ENCODE results near the gene CACNA1S. TPM values are rescaled to one million over a fixed set of nuclear protein-coding genes. Genes with fewer than 3 reads are reported as not detected.

CACNA1S gene
- total RNA-seq, 1 donor from 2014 or later: not detected

DNA sequence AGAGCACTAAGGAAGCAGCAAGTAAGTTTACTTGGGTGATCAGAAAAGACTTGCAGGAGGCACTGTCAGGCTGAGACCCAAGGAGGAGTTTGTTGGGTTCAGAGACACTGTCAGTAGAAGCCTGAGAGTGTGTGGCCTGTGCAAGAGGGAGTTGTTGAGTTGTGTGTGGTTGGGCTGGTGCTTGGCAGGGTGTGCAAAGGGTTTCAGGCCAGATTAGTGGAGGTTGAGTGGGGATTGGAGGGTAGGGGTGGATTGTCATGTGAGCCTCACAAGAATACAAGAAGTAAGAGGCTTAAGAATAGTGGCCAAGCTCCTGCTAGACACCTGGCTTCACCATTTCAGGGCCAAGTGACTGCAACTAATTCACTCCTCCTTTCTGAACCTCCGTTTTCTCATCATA lies 79.8 kb downstream of the CACNA1S start:
- H3K9ac ChIP-seq (ENCODE audit: low read length): no peak overlapping the region
- peaks cover 6% of the 10 kb centered on the region for H3K9me3 Mint-ChIP-seq (ENCODE audit: unreplicated experiment)
- no peaks in the 10 kb centered on the region for H3K9me3 ChIP-seq (ENCODE audit: insufficient read depth, low read depth, low read length)
- H3K36me3 Mint-ChIP-seq (ENCODE audit: low read depth, unreplicated experiment): no peaks in the 10 kb centered on the region
- H3K4me3 ChIP-seq (ENCODE audit: insufficient read depth, low read depth, low read length): no peak overlapping the region
- no peak for DNase-seq (ENCODE audit: low read depth)
- TF ChIP-seq EZH2 (IDR thresholded peaks at IDR 0.05; ENCODE audit: insufficient read depth, low read length): no peak
- TF ChIP-seq, protein P1, sequence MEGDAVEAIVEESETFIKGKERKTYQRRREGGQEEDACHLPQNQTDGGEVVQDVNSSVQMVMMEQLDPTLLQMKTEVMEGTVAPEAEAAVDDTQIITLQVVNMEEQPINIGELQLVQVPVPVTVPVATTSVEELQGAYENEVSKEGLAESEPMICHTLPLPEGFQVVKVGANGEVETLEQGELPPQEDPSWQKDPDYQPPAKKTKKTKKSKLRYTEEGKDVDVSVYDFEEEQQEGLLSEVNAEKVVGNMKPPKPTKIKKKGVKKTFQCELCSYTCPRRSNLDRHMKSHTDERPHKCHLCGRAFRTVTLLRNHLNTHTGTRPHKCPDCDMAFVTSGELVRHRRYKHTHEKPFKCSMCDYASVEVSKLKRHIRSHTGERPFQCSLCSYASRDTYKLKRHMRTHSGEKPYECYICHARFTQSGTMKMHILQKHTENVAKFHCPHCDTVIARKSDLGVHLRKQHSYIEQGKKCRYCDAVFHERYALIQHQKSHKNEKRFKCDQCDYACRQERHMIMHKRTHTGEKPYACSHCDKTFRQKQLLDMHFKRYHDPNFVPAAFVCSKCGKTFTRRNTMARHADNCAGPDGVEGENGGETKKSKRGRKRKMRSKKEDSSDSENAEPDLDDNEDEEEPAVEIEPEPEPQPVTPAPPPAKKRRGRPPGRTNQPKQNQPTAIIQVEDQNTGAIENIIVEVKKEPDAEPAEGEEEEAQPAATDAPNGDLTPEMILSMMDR (IDR thresholded peaks at IDR 0.05; ENCODE audit: insufficient read depth, low read depth, low read length): no peak
- no peak overlapping the region for H3K4me2 ChIP-seq (ENCODE audit: low read length)
- no peaks in the 10 kb centered on the region for H3K4me1 Mint-ChIP-seq (ENCODE audit: low read depth, unreplicated experiment)
- no peaks in the 10 kb centered on the region for H3K4me1 ChIP-seq (ENCODE audit: insufficient read depth, low read length)
- no peak overlapping the region for H3K27ac ChIP-seq (ENCODE audit: low read depth, low read length)
- no peaks in the 10 kb centered on the region for H3K36me3 ChIP-seq (ENCODE audit: insufficient read depth, low read length)
- peaks cover 11% of the 10 kb centered on the region for H3K27me3 ChIP-seq (ENCODE audit: insufficient read depth, low read length)
- no peak for FAIRE-seq
- peaks cover 32% of the 10 kb centered on the region for H3K27me3 Mint-ChIP-seq (ENCODE audit: low read depth, unreplicated experiment)
- no peaks in the 10 kb centered on the region for H4K20me1 ChIP-seq (ENCODE audit: insufficient read depth, low read length)
- H3K27ac Mint-ChIP-seq (ENCODE audit: unreplicated experiment): no peak overlapping the region
- no peaks in the 10 kb centered on the region for H3K79me2 ChIP-seq (ENCODE audit: insufficient read depth, low read length)
- no peak overlapping the region for H3K4me3 Mint-ChIP-seq (ENCODE audit: unreplicated experiment)
- no peak overlapping the region for H2AFZ ChIP-seq (ENCODE audit: low read depth, low read length)

DNA sequence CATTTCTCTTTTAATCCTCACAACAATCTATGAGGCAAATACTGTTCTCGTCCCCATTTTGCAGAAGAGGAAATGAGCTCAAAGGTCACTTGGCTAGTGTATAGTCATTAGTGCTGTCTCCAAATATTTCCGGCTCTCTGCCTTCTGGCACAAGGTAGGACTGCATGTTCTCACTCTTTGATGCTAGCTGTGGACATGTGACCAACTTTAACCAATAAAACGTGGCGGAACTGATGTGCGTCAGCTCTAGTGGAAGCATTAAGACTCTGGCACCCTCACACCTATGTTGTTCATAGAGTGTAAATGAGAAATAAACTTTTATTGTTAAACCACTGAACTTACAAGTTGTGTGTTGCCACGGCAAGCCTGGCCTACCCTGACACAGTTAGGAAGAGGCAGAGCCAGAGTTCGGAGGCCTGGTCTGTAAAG lies 83.8 kb downstream of the CACNA1S start:
- H2AFZ ChIP-seq (ENCODE audit: low read depth, low read length): no peak overlapping the region
- no peaks in the 10 kb centered on the region for H3K9me3 ChIP-seq (ENCODE audit: insufficient read depth, low read depth, low read length)
- H3K36me3 ChIP-seq (ENCODE audit: insufficient read depth, low read length): no peaks in the 10 kb centered on the region
- no peaks in the 10 kb centered on the region for H4K20me1 ChIP-seq (ENCODE audit: insufficient read depth, low read length)
- H3K36me3 Mint-ChIP-seq (ENCODE audit: low read depth, unreplicated experiment): no peaks in the 10 kb centered on the region
- FAIRE-seq (no peak), DNase-seq (ENCODE audit: low read depth) (no peak)
- peaks cover 24% of the 10 kb centered on the region for H3K27me3 Mint-ChIP-seq (ENCODE audit: low read depth, unreplicated experiment)
- no peak overlapping the region for H3K9ac ChIP-seq (ENCODE audit: low read length)
- H3K27me3 ChIP-seq (ENCODE audit: insufficient read depth, low read length): no peaks in the 10 kb centered on the region
- peaks cover 6% of the 10 kb centered on the region for H3K9me3 Mint-ChIP-seq (ENCODE audit: unreplicated experiment)
- no peak overlapping the region for H3K4me3 Mint-ChIP-seq (ENCODE audit: unreplicated experiment)
- H3K4me3 ChIP-seq (ENCODE audit: insufficient read depth, low read depth, low read length): no peak overlapping the region
- H3K27ac ChIP-seq (ENCODE audit: low read depth, low read length): no peak overlapping the region
- peaks cover 13% of the 10 kb centered on the region for H3K4me1 ChIP-seq (ENCODE audit: insufficient read depth, low read length)
- peaks cover 24% of the 10 kb centered on the region for H3K4me1 Mint-ChIP-seq (ENCODE audit: low read depth, unreplicated experiment)
- H3K27ac Mint-ChIP-seq (ENCODE audit: unreplicated experiment): no peak overlapping the region
- no peak overlapping the region for H3K4me2 ChIP-seq (ENCODE audit: low read length)
- TF ChIP-seq, protein P1 (IDR thresholded peaks at IDR 0.05; ENCODE audit: insufficient read depth, low read depth, low read length): no peak
- TF ChIP-seq EZH2 (IDR thresholded peaks at IDR 0.05; ENCODE audit: insufficient read depth, low read length): no peak
- no peaks in the 10 kb centered on the region for H3K79me2 ChIP-seq (ENCODE audit: insufficient read depth, low read length)

DNA sequence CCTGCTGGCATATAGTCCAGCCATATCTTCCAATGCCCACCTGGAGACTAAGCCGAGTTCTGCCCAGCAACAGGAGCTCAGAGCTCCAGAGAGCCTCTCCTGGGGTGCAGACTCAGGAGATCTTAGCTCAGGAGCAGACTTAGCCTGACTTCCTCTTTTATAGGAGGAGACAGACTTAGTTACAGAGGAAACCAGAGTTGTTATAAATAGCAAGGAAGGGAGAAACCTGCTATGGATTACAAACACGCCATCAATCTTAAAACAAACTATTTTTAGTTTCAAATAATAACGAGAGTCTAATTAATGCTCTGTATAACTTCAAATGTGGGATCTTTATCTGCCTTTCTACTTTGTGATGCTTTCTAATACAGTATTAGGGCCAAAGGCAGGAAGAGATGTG lies 85.4 kb downstream of the CACNA1S start:
- no peak overlapping the region for H3K4me2 ChIP-seq (ENCODE audit: low read length)
- H3K9ac ChIP-seq (ENCODE audit: low read length): no peak overlapping the region
- no peak overlapping the region for H3K27ac ChIP-seq (ENCODE audit: low read depth, low read length)
- H3K36me3 Mint-ChIP-seq (ENCODE audit: low read depth, unreplicated experiment): no peaks in the 10 kb centered on the region
- no peak overlapping the region for H3K4me3 ChIP-seq (ENCODE audit: insufficient read depth, low read depth, low read length)
- H3K4me3 Mint-ChIP-seq (ENCODE audit: unreplicated experiment): no peak overlapping the region
- H3K9me3 Mint-ChIP-seq (ENCODE audit: unreplicated experiment): peaks cover 3% of the 10 kb centered on the region
- H3K4me1 Mint-ChIP-seq (ENCODE audit: low read depth, unreplicated experiment): peaks cover 24% of the 10 kb centered on the region
- peaks cover 18% of the 10 kb centered on the region for H3K4me1 ChIP-seq (ENCODE audit: insufficient read depth, low read length)
- no peak for TF ChIP-seq EZH2 (IDR thresholded peaks at IDR 0.05; ENCODE audit: insufficient read depth, low read length)
- TF ChIP-seq, protein P1 (IDR thresholded peaks at IDR 0.05; ENCODE audit: insufficient read depth, low read depth, low read length): no peak
- H3K27me3 Mint-ChIP-seq (ENCODE audit: low read depth, unreplicated experiment): peaks cover 23% of the 10 kb centered on the region
- H3K36me3 ChIP-seq (ENCODE audit: insufficient read depth, low read length): no peaks in the 10 kb centered on the region
- no peak for FAIRE-seq
- no peaks in the 10 kb centered on the region for H4K20me1 ChIP-seq (ENCODE audit: insufficient read depth, low read length)
- no peak overlapping the region for H2AFZ ChIP-seq (ENCODE audit: low read depth, low read length)
- no peak overlapping the region for H3K27ac Mint-ChIP-seq (ENCODE audit: unreplicated experiment)
- no peaks in the 10 kb centered on the region for H3K79me2 ChIP-seq (ENCODE audit: insufficient read depth, low read length)
- no peaks in the 10 kb centered on the region for H3K27me3 ChIP-seq (ENCODE audit: insufficient read depth, low read length)
- no peak for DNase-seq (ENCODE audit: low read depth)
- H3K9me3 ChIP-seq (ENCODE audit: insufficient read depth, low read depth, low read length): no peaks in the 10 kb centered on the region

All from astrocyte (in vitro differentiated cells and primary cell).